GM12891 (cell line): ENCODE results near the gene SLC7A10.
"Not testable (repeated sequence)": the region's sequence is repeated elsewhere in the genome, so short reads cannot be mapped to it uniquely, and the experiment has no call there.

Experiments
- DNase-seq: peaks from one replicate; pipeline ENCODE4 v3.0.0; 2011; ENCODE audit warnings: low spot score; ENCODE audit not compliant: insufficient read length
- FAIRE-seq: peaks from 2 replicates; lab custom pipeline; 2011; peaks lifted over from hg19 to GRCh38; lab: Jason Lieb, UNC
- PAX5 ChIP-seq: IDR thresholded peaks from 2 replicates; pipeline ENCODE4 v1.6.1; 2011; ENCODE audit warnings: low read length, moderate library complexity, mild to moderate bottlenecking; ENCODE audit not compliant: insufficient read depth, severe bottlenecking
- POLR2A ChIP-seq: IDR thresholded peaks from 2 replicates; pipeline ENCODE4 v1.6.1; 2011; ENCODE audit warnings: low read depth, low read length, control low read depth
- POLR2AphosphoS5 ChIP-seq: IDR thresholded peaks from 2 replicates; pipeline ENCODE4 v1.6.1; 2011; ENCODE audit warnings: low read depth, low read length, control low read depth
- POU2F2 ChIP-seq: IDR thresholded peaks from 2 replicates; pipeline ENCODE4 v1.6.1; 2011; ENCODE audit warnings: low read depth, mild to moderate bottlenecking, control low read depth, low read length, moderate library complexity
- SPI1 ChIP-seq: IDR thresholded peaks from 2 replicates; pipeline ENCODE4 v1.6.1; 2011; ENCODE audit warnings: low read depth, low read length, control low read depth
- TAF1 ChIP-seq: IDR thresholded peaks from 2 replicates; pipeline ENCODE4 v1.6.1; 2011; ENCODE audit warnings: low read depth, low read length, control low read depth

Gene SLC7A10

GRCh38 chr19:33210266-33210940, 15.2 kb downstream of the SLC7A10 start:
- no peak for TF ChIP-seq PAX5
- no peak for TF ChIP-seq POLR2A
- no peak for TF ChIP-seq POLR2AphosphoS5
- TF ChIP-seq TAF1 = no peak
- TF ChIP-seq POU2F2 = no peak
- TF ChIP-seq SPI1 = no peak
- DNase-seq (no peak), FAIRE-seq (no peak)

GRCh38 chr19:33209850-33210230, 15.8 kb downstream of the SLC7A10 start:
- not testable (repeated sequence) for DNase-seq, FAIRE-seq

- no peak for FAIRE-seq
- no peak for DNase-seq
- TF ChIP-seq SPI1 (no peak), POLR2A (no peak), PAX5 (no peak), POLR2AphosphoS5 (no peak), TAF1 (no peak), POU2F2 (no peak)
Observed at GRCh38 chr19:33208904-33209849, 16.5 kb downstream of the SLC7A10 start.

- no peak for TF ChIP-seq POLR2AphosphoS5
- no peak for TF ChIP-seq TAF1
- TF ChIP-seq PAX5 = no peak
- TF ChIP-seq SPI1 = no peak
- no peak for TF ChIP-seq POU2F2
- TF ChIP-seq POLR2A = no peak
- FAIRE-seq (no peak), DNase-seq (no peak)
Observed at GRCh38 chr19:33208371-33208895, 17.2 kb downstream of the SLC7A10 start.

- FAIRE-seq (no peak), DNase-seq (no peak)
- TF ChIP-seq SPI1 (no peak), TAF1 (no peak), POLR2AphosphoS5 (no peak), PAX5 (no peak), POU2F2 (no peak), POLR2A (no peak)
Observed at GRCh38 chr19:33207903-33208302, 17.7 kb downstream of the SLC7A10 start.

GRCh38 chr19:33207040-33207620, 18.5 kb downstream of the SLC7A10 start:
- no peak for DNase-seq
- TF ChIP-seq POLR2A (no peak), POU2F2 (no peak), SPI1 (no peak), TAF1 (no peak), PAX5 (no peak), POLR2AphosphoS5 (no peak)
- FAIRE-seq = no peak

GRCh38 chr19:33206261-33207039, 19.2 kb downstream of the SLC7A10 start:
- TF ChIP-seq TAF1 = no peak
- TF ChIP-seq PAX5 = no peak
- TF ChIP-seq POLR2A = no peak
- FAIRE-seq = no peak
- no peak for DNase-seq

GRCh38 chr19:33205531-33206260, 20.0 kb downstream of the SLC7A10 start:
- FAIRE-seq (no peak), DNase-seq (no peak)
- TF ChIP-seq PAX5 (no peak), POLR2A (no peak), POU2F2 (no peak), POLR2AphosphoS5 (no peak), TAF1 (no peak), SPI1 (no peak)

GRCh38 chr19:33205110-33205509, 20.5 kb downstream of the SLC7A10 start:
- FAIRE-seq (no peak), DNase-seq (no peak)
- TF ChIP-seq TAF1 (no peak), POLR2A (no peak), POU2F2 (no peak), POLR2AphosphoS5 (no peak), PAX5 (no peak)
